HG03175 (cell line): ENCODE results near the gene ARAP3.
"Not testable (repeated sequence)": the region's sequence is repeated elsewhere in the genome, so short reads cannot be mapped to it uniquely, and the experiment has no call there.

Experiments
- ATAC-seq: cut with Tn5 transposase; IDR thresholded peaks from one replicate; pipeline ENCODE4 v1.9.1; 2021; ENCODE audit warnings: mild to moderate bottlenecking, moderate library complexity; ENCODE audit not compliant: unreplicated experiment

Gene ARAP3, protein sequence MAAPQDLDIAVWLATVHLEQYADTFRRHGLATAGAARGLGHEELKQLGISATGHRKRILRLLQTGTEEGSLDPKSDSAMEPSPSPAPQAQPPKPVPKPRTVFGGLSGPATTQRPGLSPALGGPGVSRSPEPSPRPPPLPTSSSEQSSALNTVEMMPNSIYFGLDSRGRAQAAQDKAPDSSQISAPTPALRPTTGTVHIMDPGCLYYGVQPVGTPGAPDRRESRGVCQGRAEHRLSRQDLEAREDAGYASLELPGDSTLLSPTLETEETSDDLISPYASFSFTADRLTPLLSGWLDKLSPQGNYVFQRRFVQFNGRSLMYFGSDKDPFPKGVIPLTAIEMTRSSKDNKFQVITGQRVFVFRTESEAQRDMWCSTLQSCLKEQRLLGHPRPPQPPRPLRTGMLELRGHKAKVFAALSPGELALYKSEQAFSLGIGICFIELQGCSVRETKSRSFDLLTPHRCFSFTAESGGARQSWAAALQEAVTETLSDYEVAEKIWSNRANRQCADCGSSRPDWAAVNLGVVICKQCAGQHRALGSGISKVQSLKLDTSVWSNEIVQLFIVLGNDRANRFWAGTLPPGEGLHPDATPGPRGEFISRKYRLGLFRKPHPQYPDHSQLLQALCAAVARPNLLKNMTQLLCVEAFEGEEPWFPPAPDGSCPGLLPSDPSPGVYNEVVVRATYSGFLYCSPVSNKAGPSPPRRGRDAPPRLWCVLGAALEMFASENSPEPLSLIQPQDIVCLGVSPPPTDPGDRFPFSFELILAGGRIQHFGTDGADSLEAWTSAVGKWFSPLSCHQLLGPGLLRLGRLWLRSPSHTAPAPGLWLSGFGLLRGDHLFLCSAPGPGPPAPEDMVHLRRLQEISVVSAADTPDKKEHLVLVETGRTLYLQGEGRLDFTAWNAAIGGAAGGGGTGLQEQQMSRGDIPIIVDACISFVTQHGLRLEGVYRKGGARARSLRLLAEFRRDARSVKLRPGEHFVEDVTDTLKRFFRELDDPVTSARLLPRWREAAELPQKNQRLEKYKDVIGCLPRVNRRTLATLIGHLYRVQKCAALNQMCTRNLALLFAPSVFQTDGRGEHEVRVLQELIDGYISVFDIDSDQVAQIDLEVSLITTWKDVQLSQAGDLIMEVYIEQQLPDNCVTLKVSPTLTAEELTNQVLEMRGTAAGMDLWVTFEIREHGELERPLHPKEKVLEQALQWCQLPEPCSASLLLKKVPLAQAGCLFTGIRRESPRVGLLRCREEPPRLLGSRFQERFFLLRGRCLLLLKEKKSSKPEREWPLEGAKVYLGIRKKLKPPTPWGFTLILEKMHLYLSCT (N-terminal part only)

DNA sequence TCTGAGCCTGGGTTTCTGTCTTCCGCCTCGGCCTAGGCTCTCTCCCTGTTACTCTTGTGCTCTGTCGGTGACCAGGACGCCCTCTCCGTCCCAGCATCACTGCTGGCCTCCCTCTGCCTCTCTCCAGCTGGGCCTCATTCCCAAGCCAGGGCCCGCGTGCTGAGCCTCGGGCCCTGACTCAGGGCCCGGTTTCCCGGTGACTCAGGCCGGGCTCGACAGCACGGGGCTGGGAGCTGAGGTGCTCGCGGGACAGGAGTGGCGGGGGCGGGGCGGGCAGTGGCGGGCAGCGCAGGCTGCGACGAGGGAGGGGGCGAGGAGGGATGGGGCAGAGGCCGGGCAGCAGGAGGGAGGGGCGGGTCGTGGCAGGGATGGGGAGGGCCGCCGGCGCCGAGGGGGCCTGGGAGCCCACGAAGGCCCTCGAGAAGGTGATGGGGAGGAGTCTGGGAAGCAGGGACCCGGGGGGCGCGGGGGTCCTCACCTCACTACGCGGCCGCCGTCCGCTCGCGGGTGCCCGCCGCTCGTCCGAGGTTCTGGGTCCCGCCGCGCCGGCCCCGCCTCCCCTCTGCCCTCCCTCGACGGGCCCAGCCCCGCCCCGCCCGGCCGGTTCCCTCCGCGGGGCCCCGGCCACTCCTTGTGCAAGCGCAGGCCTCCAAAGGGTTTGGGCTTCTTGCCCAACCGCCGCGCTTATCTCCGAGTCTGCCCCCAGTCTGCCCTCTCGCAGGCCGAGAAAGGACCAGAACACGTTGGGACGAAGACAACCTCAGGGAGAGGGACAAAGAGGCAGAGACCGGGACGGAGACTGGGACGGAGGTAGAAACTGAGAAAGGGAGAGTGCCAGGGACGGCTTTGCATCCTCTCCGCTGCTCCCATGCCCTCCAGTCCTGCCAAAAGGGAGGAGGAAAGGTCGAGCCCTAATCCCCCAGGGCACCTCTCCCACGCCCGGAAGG, at the start of gene ARAP3:
TSS of gene ARAP3 (minus strand) at position 536 of the 947 bp plus-strand sequence. CDS start 1,744 bp downstream, outside the sequence.
- ATAC-seq, result no peak

DNA sequence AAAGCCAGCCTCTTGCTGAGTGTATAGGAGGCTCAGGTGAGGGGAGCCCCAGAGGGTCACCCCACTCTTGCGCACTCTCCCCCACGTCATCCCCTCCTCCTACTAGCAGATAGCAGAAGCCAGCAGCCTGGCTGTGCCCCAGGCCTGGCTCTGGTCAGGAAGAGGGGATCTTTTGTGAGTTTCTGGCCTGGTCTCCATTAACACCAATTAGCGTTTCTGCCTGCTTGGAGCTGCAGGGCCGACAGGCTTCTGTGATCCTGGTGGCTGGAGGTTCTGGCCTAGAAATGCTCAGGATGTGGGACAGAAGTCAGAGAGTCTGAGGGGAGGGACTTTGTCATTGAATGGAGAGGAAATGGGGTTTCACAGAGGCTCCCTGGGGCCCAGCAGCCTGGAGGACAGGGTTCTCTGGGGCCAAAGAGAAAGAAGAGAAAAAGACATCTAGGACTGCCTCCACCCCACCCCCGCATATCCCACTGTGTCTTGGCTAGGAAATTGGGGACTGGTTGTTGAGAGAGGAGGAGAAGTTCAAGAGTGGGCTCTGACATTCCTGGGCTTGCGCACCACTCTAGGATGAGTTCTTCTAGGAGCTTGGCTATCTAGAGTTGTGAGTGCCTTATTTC, 47.5 kb upstream of the ARAP3 start:
- no peak for ATAC-seq

DNA sequence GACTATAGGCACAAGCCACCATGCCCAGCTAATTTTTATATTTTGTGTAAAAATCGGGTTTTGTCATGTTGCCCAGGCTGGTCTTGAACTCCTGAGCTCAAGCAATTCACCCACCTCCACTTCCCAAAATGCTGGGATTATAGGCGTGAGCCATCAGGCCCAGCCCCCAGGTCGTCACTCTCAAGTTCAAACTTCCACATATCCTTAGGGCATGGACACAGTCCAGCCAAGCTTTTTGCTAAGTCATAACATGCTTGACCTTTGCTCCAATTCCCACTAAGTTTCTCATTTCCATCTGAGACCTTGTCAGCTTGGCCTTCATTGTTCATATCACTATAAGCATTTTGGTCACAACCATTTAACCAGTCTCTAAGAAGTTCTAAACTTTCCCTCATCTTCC, 43.9 kb upstream of the ARAP3 start:
- ATAC-seq, result no peak

DNA sequence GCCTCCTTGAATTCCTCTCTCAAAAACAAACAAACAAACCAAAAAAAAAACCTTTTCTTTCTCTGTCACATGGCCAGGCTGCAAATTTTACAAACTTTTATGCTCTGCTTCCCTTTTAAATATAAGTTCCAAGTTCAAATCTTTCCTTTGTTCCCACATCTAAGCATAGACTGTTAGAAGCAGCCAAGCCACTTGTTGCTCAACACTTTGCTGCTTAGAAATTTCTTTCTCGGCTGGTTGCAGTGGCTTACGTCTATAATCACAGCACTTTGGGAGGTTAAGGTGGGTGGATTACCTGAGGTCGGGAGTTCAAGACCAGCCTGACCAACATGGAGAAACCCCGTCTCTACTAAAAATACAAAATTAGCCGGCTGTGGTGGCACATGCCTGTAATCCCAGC, 43.1 kb upstream of the ARAP3 start:
- ATAC-seq, result not testable (repeated sequence)

DNA sequence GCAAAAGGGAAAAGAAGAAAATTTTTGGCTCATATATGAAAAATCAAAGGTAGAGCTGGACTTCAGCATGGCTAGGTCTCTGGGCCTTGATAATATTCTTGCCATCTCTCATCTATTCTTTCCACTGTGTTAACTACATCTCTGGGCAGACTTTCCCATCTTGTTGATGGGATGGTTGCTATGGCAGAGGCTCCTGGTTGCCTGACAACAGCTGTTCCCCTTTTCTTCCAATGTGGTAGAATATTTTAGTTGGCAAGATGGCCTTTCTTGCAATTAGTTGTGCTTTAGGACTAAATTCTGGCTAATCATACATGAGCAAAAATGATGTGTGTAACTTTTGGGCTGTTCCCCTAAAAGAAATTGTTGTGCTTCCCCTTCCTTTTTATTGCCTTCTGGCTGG, 40.2 kb upstream of the ARAP3 start:
- no peak for ATAC-seq

DNA sequence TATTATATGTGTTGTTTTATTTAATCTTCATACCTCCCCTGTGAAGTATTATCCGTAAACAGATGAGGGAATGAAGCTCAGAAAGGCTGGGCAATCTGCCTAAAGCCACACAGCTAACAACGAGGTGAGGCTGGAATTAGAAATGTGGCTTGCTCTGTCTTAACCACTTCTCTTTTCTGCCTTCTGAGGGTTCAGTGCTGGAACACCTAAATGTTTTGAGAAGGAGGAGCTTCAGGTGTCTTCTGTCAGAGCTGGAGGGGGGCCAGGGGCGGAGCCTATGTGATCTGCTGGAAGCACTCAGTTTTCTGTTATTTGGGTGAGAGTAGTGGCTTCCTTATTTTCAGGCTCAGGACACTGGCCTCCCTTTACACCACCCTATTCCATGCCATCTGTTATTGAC, 35.0 kb upstream of the ARAP3 start:
- ATAC-seq, result no peak

DNA sequence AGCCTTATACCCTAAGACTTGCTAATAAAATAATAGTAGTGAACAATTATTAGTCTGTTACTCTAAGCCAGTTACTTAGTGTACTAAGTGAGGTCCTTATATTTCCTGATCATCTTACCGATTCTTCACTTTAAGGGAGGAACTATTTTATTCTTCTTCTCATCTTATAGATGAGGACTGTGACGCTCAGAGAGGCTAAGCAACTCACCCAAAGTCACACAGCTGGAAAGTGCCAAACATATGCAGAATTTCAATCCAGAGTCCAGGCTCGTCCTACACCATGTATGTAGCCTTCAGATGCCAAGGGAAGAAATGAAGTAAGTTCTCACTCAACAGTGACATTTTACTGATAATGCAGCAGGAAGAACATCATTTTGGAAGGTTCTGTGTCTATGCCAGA, 34.4 kb upstream of the ARAP3 start:
- ATAC-seq, result no peak

DNA sequence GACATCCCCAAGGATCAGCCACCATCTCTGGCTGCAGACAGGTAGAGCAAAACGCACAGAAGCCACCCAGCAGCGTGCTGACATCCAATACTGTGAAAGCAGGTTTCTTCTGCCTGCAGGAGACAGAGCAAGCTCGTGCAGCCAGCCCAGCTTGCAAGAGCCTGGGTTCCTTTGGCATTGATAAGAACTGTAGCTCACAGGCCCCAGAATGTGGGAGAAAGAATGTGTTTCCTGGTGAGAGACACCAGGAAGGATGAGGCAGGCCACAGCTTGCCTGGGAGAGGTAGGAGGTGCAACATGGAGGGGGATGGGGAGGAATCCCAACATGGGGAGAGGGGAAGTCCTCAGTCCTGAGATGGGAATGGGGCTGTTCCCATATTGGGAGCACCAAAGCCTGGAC, 34.0 kb upstream of the ARAP3 start:
- ATAC-seq, result no peak

DNA sequence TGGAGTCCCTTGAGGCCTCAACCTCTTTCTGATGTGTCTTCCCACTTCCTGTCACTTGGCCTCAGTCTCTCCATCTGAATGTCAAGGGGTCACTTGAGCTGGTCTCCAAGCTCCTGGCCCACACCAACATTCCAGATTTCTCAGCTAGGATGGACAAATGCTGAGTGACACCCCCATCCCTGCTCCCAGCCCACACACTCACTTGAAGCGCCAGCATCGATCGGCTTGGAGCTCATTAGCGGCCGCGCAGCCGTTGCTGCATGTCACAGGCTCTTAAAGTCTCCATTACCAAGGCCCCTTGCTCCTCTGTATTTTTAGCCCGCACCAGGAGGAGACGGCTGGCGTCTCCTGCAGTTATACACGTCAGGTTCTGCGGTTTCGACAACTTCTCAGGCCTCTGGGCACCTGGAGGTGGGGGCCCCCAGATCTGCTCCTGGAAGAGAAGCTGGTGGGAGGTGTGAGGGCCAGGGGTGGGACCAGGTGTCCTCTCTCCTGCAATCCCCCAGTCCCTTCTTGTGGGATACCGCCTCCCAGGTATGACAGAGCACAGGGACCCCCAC, 33.4 kb upstream of the ARAP3 start:
- ATAC-seq, result no peak

DNA sequence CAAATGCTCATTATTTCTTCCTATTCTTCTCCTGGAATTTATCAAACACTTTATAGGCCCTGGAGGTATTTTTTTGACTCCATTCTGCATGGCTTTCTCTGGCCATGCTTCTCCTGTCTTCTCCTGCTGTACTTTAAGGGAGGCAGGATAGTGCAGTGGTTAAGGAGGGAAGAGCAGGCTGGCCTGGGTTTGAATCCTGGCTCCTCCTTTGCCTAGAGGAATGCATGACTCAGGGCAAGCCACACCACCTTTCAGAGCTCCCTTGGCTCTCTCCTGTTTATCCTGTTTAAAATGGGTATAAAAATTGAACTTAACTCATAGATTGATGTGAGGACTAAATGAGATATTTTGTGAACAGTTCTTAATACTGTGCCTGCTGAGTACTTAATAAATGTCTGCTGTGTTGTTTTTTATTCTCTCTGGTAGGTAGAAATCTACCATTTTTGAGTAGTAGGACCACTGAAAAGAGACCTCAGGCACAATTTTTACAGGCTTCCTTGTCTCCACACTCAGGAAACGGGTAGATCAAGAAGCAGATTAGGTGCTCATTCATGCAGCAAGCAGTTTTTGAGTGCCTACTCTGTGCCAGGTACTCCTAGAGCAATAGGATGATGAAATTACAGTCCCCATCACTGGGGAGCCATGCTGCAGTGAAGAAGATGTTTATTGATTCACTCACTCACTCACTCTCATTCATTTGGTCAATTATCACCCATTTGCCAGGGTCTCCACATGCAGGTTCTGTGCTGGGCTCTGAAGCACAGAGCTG, 32.7 kb upstream of the ARAP3 start:
- ATAC-seq, result no peak

DNA sequence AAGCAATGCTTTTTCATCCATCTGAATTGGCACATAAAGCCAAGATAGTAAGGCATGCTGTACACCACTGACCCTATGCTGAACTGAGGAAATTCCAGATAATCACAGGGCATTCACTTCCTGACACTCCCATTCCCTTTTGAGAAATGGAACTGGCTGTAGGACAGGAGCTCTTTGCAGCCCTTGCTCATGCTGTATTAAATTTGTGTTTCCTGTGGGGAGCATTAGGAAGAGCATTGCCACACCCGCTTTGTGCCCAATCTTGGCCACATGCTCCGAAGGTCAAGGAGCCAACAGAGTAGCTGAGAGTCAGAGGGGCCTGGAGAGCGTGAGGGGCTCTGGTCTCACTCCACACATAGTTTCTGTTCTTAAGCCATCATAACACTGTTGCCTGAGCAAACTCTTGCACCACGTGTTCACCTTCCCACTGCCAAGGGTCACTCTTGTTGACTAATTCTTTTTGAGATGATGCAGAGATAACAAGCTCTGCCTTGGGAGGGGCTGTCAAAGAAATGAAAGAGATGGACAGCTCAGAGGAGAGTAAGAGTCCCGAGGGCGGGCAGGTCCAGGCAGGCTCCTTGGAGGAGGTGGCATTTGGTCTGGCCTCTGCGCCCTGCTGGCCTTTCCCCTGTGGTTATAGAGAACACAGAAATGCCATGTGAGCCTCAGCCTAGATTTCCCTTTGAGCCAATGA, 31.7 kb upstream of the ARAP3 start:
- ATAC-seq, result no peak

DNA sequence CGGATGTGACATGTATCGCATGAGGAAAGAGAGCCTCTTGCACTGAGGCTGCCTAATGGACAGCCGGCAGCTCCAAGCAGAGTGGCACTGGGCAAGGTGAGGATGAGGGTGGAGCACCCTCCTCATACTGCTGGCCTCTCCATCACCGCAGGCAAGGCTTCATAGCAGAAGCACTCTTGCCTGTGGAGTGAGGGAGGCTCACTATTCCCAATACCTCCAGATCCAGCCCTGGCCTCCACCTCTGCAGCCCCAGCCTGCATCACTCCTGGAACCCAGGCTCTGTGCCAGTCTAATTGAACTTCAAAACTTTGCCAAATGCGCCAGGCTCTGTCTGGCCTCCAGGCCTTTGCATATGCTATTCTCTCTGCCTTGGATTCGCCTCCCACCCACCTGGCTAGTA, 29.7 kb upstream of the ARAP3 start:
- no peak for ATAC-seq

DNA sequence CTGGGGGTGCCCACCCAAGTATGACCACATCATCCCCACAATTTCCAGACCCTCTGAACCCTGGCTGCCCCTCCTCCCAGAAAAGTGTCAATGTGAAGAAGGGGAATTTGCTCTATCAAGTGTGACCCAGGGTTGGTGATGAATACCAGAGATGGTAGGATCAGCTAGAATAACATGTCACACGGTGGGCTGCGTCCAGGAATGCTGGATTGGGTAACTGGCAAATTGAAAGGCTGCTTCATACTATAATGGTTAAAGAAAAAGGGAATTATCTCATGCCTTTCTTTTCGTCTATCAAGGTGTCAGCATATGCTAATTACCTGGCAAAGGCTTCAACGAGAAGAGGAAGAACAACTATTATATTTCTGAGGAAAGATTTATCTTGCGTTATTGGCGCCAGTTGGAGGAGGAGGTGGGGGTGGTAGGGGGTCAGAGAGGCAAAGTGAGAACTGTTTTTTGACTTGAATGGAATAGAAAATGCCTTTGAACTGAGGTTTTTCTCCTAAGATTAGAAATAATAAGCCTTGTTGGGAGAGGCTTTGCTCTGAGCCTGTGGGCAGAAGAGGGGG, 27.8 kb upstream of the ARAP3 start:
- ATAC-seq, result no peak

DNA sequence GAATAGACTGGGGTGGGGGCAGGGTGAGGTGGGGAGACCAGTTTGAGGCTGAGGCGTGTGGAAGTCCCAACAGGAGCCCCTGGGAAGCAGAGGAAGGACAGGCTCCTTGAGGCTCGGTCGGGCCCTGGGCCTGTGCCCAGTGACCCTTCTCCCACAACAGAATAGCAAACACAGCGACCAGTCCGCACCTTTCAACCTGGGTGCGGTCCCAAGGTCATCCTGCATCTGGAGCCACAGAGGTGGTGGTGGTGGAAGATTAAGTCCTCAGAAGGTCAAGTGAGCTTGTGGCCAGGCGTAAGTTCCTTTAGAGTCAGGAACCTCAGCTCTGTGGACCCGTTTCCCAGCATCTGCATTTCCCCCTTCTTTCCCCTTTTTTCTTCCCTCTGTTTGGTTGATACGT, 26.0 kb upstream of the ARAP3 start:
- ATAC-seq, result no peak

DNA sequence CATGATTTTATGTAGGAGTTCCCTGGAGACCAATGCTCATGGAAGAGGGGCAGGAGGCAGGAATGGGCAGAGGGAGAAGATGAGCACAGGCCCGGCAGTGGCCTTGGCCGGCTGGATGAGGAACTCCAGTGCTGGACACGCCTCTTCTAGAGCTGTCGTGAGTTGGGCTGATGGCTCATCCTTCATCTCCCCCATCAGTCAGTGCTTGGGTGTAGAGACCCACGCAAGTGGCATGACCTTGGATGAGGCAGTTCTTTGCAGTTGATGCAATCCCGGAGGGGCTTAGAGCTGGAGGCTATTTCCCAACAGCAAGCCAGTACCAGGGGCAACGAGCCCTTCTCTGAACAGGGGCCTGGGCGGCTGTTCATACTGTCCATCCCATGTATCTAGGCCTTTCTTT, 25.5 kb upstream of the ARAP3 start:
- no peak for ATAC-seq

DNA sequence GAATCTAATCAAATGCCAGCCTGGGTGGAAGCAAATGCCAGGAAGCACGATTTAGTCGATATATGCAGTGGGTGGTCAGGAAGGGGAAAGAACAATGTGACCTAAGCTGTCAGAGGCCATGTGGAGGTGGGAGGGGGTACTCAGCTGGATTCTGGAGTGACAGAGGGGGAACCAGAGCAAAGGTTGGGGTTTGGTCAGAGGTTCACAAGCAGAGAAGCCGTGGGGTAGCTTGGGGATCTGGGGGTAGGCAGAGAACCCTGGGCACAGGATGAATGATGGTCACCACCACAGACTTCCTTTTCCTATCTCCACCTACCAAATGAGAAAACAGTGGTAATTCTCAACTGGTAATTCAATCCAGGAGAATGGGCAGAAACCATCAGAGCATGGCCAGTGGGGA, 24.1 kb upstream of the ARAP3 start:
- ATAC-seq, result no peak

DNA sequence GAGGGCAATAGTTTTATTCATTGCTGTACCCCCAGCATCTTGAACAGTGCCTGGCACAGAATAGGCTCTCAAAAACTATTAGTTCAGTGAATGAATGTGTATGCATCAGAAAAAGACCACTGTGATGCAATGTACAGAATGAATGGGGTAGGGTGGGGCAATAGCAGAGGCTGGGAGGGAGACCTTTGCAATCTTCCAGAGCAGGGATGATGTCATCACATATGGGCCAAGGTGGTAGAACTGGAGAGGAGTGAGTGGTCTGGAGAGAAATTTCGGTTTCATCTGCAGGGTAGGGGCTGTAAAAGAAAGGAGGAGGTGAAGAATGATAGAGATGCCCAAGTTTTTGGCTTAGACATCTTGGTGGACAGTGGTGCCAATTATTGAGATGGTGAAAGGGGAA, 23.4 kb upstream of the ARAP3 start:
- no peak for ATAC-seq
